Measurements from ENCODE around the gene CSNK1A1. TPM values are rescaled to one million over a fixed set of nuclear protein-coding genes. Genes with fewer than 3 reads are reported as not detected.
"Not testable (repeated sequence)": the region's sequence is repeated elsewhere in the genome, so short reads cannot be mapped to it uniquely, and the experiment has no call there.

The CSNK1A1 gene
- total and polyA plus RNA-seq, 5 experiments from 2014 or later, result 133 to 197 (median 143) TPM

- ATAC-seq, result no peak
- POLR2A ChIA-PET, result no interaction called here
- no peak for DNase-seq
- H3K4me1 Mint-ChIP-seq, result peaks cover 0 to 5% (median 1%) of the 10 kb centered on the region in 4 donors
- H3K36me3 Mint-ChIP-seq, result no peaks in the 10 kb centered on the region
- peak overlapping the region in 2 of 10 donors; percentile 7 to 33 for H3K27ac Mint-ChIP-seq
- no peak overlapping the region for H3K4me3 Mint-ChIP-seq
- H3K9me3 Mint-ChIP-seq, result no peaks in the 10 kb centered on the region
- peaks cover 0 to 3% (median 0%) of the 10 kb centered on the region in 5 donors for H3K27me3 Mint-ChIP-seq
These were observed 103.6 kb downstream of the CSNK1A1 start for GRCh38 chr5:149447373-149448367.

DNA sequence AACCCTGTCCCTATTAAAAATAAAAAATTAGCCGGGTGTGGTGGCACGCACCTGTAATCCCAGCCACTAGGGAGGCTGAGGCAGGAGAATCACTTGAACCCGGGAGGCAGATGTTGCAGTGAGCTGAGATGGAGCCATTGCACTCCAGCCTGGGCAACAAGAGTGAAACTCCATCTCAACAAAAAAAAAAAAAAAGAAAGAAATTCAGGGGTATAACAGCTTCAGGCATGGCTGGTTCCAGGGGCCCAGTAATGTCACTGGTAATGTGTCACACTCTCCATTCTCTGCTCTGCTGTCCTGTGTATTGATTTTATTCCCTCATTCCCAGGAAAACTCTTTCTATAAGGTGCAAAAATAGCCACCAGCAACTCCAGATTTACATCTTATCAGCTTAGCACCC is 104.4 kb downstream of the CSNK1A1 start:
- DNase-seq, H3K36me3 Mint-ChIP-seq, H3K9me3 Mint-ChIP-seq, H3K4me3 Mint-ChIP-seq, H3K27ac Mint-ChIP-seq, ATAC-seq, POLR2A ChIA-PET, H3K27me3 Mint-ChIP-seq, H3K4me1 Mint-ChIP-seq: not testable (repeated sequence)

GRCh38 chr5:149445739-149446369 is 105.4 kb downstream of the CSNK1A1 start:
- Mint-ChIP-seq H3K9me3 (no peaks in the 10 kb centered on the region), H3K36me3 (no peaks in the 10 kb centered on the region), H3K4me3 (no peak overlapping the region), H3K27me3 (peaks cover 0 to 3% (median 0%) of the 10 kb centered on the region in 5 donors), H3K27ac (no peak overlapping the region), H3K4me1 (peaks cover 0 to 5% (median 3%) of the 10 kb centered on the region in 4 donors)
- ATAC-seq (no peak), DNase-seq (no peak)
- POLR2A ChIA-PET, result no interaction called here

DNA sequence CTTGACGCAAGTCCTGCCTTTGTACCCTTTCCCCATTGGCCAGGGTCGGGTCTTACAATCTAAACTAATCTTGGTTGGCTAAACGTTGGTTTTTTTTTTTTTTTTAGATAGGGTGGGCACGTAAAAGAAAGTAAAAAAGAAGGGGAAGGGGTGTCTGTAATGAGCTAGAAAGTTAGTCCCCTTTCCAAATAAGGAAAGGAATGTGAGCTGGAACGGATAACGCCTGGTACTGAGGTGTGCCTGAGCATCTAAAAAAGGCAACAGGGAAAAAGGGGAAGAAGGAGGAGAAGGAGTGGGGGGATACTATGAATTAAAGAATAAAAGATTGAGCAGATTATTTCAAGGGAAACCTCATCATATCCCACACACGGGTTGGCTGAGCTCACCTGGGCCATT is 105.9 kb downstream of the CSNK1A1 start:
- H3K36me3 Mint-ChIP-seq, result no peaks in the 10 kb centered on the region
- POLR2A ChIA-PET, result no interaction called here
- no peak for ATAC-seq

DNA sequence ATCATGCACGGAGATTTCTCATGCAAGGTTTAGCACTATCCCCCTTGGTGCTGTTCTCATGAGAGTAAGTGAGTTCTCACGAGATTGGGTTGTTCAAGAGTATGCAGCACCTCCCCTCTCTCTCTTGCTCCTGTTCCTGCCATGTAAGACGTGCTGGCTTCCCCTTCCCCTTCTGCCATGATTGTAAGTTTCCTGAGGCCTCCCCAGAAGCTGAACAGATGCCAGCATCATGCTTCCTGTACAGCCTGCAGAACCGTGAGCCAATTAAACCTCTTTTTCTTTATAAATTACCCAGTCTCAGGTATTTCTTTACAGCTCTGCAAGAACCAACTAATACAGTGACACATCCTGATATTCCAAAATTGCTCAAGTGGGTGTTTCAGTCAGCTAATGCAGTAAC is 106.8 kb downstream of the CSNK1A1 start:
- H3K4me3 Mint-ChIP-seq, ATAC-seq, H3K27me3 Mint-ChIP-seq, DNase-seq, H3K36me3 Mint-ChIP-seq, H3K9me3 Mint-ChIP-seq: not testable (repeated sequence)
- H3K4me1 Mint-ChIP-seq, result peaks cover 1 to 13% (median 8%) of the 10 kb centered on the region in 4 donors
- H3K27ac Mint-ChIP-seq, result peak overlapping the region in 1 of 10 donors; percentile 62
- POLR2A ChIA-PET, result interaction anchor here (0.7 kb wide), 1 partner anchor 1757 kb away, joined by 5 read pairs; no protein-coding TSS in a partner anchor

More for the DNA sequence above, 105.9 kb downstream of the CSNK1A1 start:
- peaks cover 0 to 5% (median 3%) of the 10 kb centered on the region in 4 donors for H3K4me1 Mint-ChIP-seq
- no peak for DNase-seq
- no peak overlapping the region for H3K4me3 Mint-ChIP-seq
- H3K9me3 Mint-ChIP-seq, result no peaks in the 10 kb centered on the region
- peaks cover 0 to 3% (median 0%) of the 10 kb centered on the region in 5 donors for H3K27me3 Mint-ChIP-seq
- no peak overlapping the region for H3K27ac Mint-ChIP-seq

DNA sequence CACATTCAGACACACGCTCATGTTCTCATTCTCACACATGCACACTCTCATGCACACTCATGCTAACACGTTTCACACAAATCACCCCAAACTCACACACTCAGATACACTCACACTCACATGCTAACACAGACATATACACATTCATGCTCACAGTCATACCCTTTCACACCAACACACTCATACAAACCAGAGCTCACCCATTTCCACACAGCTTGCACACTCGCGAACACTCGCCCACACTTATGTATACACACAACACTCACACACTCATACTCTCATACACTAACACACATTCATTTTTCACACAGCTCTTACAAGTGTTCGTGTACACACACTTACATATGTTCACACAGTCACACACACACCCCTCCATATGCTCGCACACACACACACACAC is 108.0 kb downstream of the CSNK1A1 start:
- Mint-ChIP-seq H3K27ac (no peak overlapping the region), H3K4me3 (no peak overlapping the region), H3K27me3 (peaks cover 0 to 3% (median 0%) of the 10 kb centered on the region in 5 donors), H3K4me1 (peaks cover 1 to 14% (median 8%) of the 10 kb centered on the region in 4 donors), H3K9me3 (no peaks in the 10 kb centered on the region), H3K36me3 (no peaks in the 10 kb centered on the region)
- POLR2A ChIA-PET, result no interaction called here
- DNase-seq (no peak), ATAC-seq (no peak)

DNA sequence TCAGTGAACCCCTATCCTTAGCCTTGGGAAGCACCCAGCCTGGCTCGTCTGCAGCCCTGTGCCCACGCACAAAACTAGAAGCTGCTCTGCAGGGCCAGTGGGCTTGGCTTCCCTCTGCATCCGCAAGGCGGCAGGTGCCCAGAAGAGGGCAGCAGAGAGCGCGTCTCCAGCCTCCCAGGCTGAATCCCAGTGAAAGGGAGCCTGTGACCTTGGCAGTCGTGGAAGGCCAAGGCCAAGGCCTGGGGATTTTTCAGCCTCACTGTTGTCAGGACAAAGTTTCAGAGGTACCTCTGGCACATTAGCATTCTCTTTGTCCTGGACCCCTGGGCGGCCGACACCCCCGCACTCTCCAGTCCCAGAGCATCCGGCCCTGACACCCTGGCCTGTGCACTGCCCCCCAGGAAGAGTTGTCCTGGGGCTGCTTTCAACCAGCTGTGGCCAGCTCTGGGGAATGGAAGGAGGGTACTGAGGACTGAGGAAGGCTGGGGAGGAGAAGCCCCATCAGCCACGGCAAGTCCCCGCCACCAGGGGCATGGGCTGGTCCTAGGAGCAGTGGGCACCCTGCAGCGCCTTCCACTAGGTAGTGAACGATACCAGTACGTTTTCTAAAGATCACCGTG is 108.6 kb downstream of the CSNK1A1 start:
- peak; percentile 77 to 82 for ATAC-seq

More for the DNA sequence above, 108.6 kb downstream of the CSNK1A1 start:
- no peak overlapping the region for H3K4me3 Mint-ChIP-seq
- peaks cover 0 to 3% (median 0%) of the 10 kb centered on the region in 5 donors for H3K27me3 Mint-ChIP-seq
- H3K9me3 Mint-ChIP-seq, result no peaks in the 10 kb centered on the region
- no peak overlapping the region for H3K27ac Mint-ChIP-seq
- H3K36me3 Mint-ChIP-seq, result no peaks in the 10 kb centered on the region
- POLR2A ChIA-PET, result no interaction called here
- peak; percentile 37 to 73 (median 62) for DNase-seq
- H3K4me1 Mint-ChIP-seq, result peaks cover 1 to 14% (median 8%) of the 10 kb centered on the region in 4 donors

Other genes starting within 250 kb of the CSNK1A1 start
- 10 to 100 TPM; 47.6 to 48.0 TPM for gene GRPEL2, start 205.9 kb downstream of the CSNK1A1 start, total RNA-seq
- 1 to 10 TPM; 4.2 to 6.6 (median 5.8) TPM for gene GRPEL2, start 205.9 kb downstream of the CSNK1A1 start, polyA plus RNA-seq
- 10 to 100 TPM; 40.0 to 47.0 TPM for gene PCYOX1L, start 193.4 kb downstream of the CSNK1A1 start, total RNA-seq
- 10 to 100 TPM in 2 of 3 donors, 1 to 10 TPM in 1; 6.6 to 17.6 (median 12.6) TPM for gene PCYOX1L, start 193.4 kb downstream of the CSNK1A1 start, polyA plus RNA-seq
- not detected for gene IL17B, start 172.1 kb downstream of the CSNK1A1 start, total RNA-seq
- gene IL17B, start 172.1 kb downstream of the CSNK1A1 start, polyA plus RNA-seq, result not detected
- 1 to 10 TPM in 1 of 2 experiments, not detected in 1; 1.2 TPM for gene ARHGEF37, start 30.1 kb upstream of the CSNK1A1 start, total RNA-seq
- gene ARHGEF37, start 30.1 kb upstream of the CSNK1A1 start, polyA plus RNA-seq, result not detected
- gene PPARGC1B, start 178.9 kb upstream of the CSNK1A1 start, total RNA-seq, result 1 to 10 TPM; 7.5 to 8.4 TPM
- gene PPARGC1B, start 178.9 kb upstream of the CSNK1A1 start, polyA plus RNA-seq, result 1 to 10 TPM; 2.4 to 4.7 (median 4.1) TPM

Data from naive thymus-derived CD8-positive, alpha-beta T cell (primary cell).